CD14-positive monocyte (primary cell): Measurements from ENCODE around the gene CNTNAP5. TPM values are rescaled to one million over a fixed set of nuclear protein-coding genes. Genes with fewer than 3 reads are reported as not detected.

ENCODE experiments used
- DNase-seq, 3 donors: peaks; one replicate each; pipeline ENCODE4 v3.0.0-alpha.2; 2011 to 2022
- H2AFZ ChIP-seq: 2 replicates; pipeline ENCODE4 v1.6.0; 2012; ENCODE audit warnings: mild to moderate bottlenecking, low read depth, low read length, inconsistent platforms; ENCODE audit not compliant: insufficient read depth, poor library complexity, severe bottlenecking
- H3K27ac ChIP-seq, 2 donors: 1 replicate in 1 of 2; 2 replicates in 1 of 2; pipeline ENCODE4 v1.5.1; 2012 to 2013; ENCODE audit warnings: low read length in 2 of 2, control low read depth in 1 of 2, inconsistent platforms in 1 of 2, low read depth in 1 of 2, mild to moderate bottlenecking in 1 of 2
- H3K27me3 ChIP-seq, 2 donors: one replicate each; pipeline versions ENCODE4 v1.6.0 to v1.6.1; 2011 to 2013; ENCODE audit warnings: low read length in 2 of 2; ENCODE audit not compliant: control insufficient read depth in 2 of 2, insufficient read depth in 2 of 2
- H3K36me3 ChIP-seq, 2 donors: replicated peaks in 1 of 2; 1 replicate in 1 of 2; 2 replicates in 1 of 2; pipeline versions ENCODE4 v1.5.1 to v1.6.1; 2012 to 2013; ENCODE audit warnings: low read length in 2 of 2, control low read depth in 1 of 2, inconsistent platforms in 1 of 2, mild to moderate bottlenecking in 1 of 2; ENCODE audit not compliant: insufficient read depth in 2 of 2, control insufficient read depth in 1 of 2
- H3K4me1 ChIP-seq, 2 donors: 1 replicate in 1 of 2; 2 replicates in 1 of 2; pipeline versions ENCODE4 v1.5.1 to v1.6.1; 2012 to 2013; ENCODE audit warnings: low read length in 2 of 2, control low read depth in 1 of 2, inconsistent platforms in 1 of 2, mild to moderate bottlenecking in 1 of 2, moderate library complexity in 1 of 2; ENCODE audit not compliant: insufficient read depth in 2 of 2, control insufficient read depth in 1 of 2
- H3K4me2 ChIP-seq: replicated peaks from 2 replicates; pipeline ENCODE3; 2012; ENCODE audit warnings: low read length, moderate library complexity, mild to moderate bottlenecking; ENCODE audit not compliant: poor library complexity, severe bottlenecking; ENCODE audit errors: extremely low read depth
- H3K4me3 ChIP-seq, 3 experiments: fragments of 200-600 bp in 1 of 3; sonication (generic) in 1 of 3; replicated peaks in 1 of 3; 1 replicate in 2 of 3; 2 replicates in 1 of 3; pipeline ENCODE4 v1.5.1; 2011 to 2013; ENCODE audit warnings: low read length in 3 of 3, mild to moderate bottlenecking in 3 of 3, control low read depth in 2 of 3, low read depth in 2 of 3, inconsistent platforms in 1 of 3, moderate library complexity in 1 of 3
- H3K79me2 ChIP-seq: 2 replicates; pipeline ENCODE4 v1.6.0; 2012; ENCODE audit warnings: mild to moderate bottlenecking, control low read depth, inconsistent platforms, low read length, moderate library complexity; ENCODE audit not compliant: insufficient read depth
- H3K9ac ChIP-seq: 2 replicates; pipeline ENCODE4 v1.6.0; 2017; ENCODE audit warnings: low read length, mild to moderate bottlenecking; ENCODE audit not compliant: insufficient read depth, poor library complexity, severe bottlenecking
- H3K9me3 ChIP-seq, 2 donors: replicated peaks in 1 of 2; 1 replicate in 1 of 2; 2 replicates in 1 of 2; pipeline versions ENCODE4 v1.5.1 to v1.6.1; 2012 to 2013; ENCODE audit warnings: low read length in 2 of 2, control low read depth in 1 of 2; ENCODE audit not compliant: control insufficient read depth in 1 of 2, insufficient read depth in 1 of 2
- H4K20me1 ChIP-seq: 2 replicates; pipeline ENCODE4 v1.6.0; 2012; ENCODE audit warnings: mild to moderate bottlenecking, low read length, control low read depth, moderate library complexity; ENCODE audit not compliant: insufficient read depth
- H3K27ac Mint-ChIP-seq, 7 donors: one replicate each; pipeline ENCODE4 v1.8.0; 2020; ENCODE audit warnings: mild to moderate bottlenecking in 7 of 7, mixed read lengths in 7 of 7, moderate library complexity in 6 of 7, inconsistent platforms in 2 of 7
- H3K27me3 Mint-ChIP-seq, 3 donors: one replicate each; pipeline ENCODE4 v1.8.0; 2021 to 2022; ENCODE audit warnings: low read depth in 3 of 3, mild to moderate bottlenecking in 3 of 3, mixed read lengths in 3 of 3, moderate library complexity in 3 of 3, inconsistent platforms in 1 of 3
- H3K36me3 Mint-ChIP-seq, 2 donors: one replicate each; pipeline ENCODE4 v1.8.0; 2020; ENCODE audit warnings: mixed read lengths in 2 of 2, inconsistent platforms in 1 of 2, mild to moderate bottlenecking in 1 of 2
- H3K4me1 Mint-ChIP-seq: one replicate; pipeline ENCODE4 v1.8.0; 2020; ENCODE audit warnings: mild to moderate bottlenecking, mixed read lengths
- H3K4me3 Mint-ChIP-seq, 2 donors: one replicate each; pipeline ENCODE4 v1.8.0; 2020; ENCODE audit warnings: mild to moderate bottlenecking in 2 of 2, mixed read lengths in 2 of 2, moderate library complexity in 1 of 2
- H3K9me3 Mint-ChIP-seq, 7 donors: one replicate each; pipeline ENCODE4 v1.8.0; 2020 to 2022; ENCODE audit warnings: mixed read lengths in 7 of 7, mild to moderate bottlenecking in 6 of 7, moderate library complexity in 6 of 7, inconsistent platforms in 2 of 7
- WGBS: methylation state at CpG from one replicate; pipeline ENCODE4 v1.1.5; 2013; ENCODE audit warnings: missing lambda C conversion rate; ENCODE audit not compliant: insufficient coverage; 5-methylcytosine and 5-hydroxymethylcytosine counted together
- intact Hi-C, 2 donors: fragments of 100-400 bp; cut with micrococcal nuclease; formaldehyde crosslinking; loops; one replicate each; pipeline versions ENCODE4 v1.15.0 to v1.15.1; 2023
- polyA plus RNA-seq, 3 donors: library from polyadenylated mRNA; depleted of rRNA in 1 of 3; unstranded in 2 of 3; stranded (reverse) in 1 of 3; fragments of 300-500 nt in 2 of 3; fragments of >200 nt in 1 of 3; fragmentation: Illumina TruSeq in 2 of 3; gene quantifications; 1 replicate in 2 of 3; 2 replicates in 1 of 3; pipeline ENCODE4 v1.2.3, GENCODE V29; 2012 to 2021
- TF ChIP-seq, protein P1 (sequence below): fragments of 200-600 bp; IDR thresholded peaks from one replicate; pipeline ENCODE4 v1.8.0; 2022; ENCODE audit warnings: antibody characterized with exemption, mild to moderate bottlenecking

The CNTNAP5 gene
- polyA plus RNA-seq, 3 donors, result not detected

DNA sequence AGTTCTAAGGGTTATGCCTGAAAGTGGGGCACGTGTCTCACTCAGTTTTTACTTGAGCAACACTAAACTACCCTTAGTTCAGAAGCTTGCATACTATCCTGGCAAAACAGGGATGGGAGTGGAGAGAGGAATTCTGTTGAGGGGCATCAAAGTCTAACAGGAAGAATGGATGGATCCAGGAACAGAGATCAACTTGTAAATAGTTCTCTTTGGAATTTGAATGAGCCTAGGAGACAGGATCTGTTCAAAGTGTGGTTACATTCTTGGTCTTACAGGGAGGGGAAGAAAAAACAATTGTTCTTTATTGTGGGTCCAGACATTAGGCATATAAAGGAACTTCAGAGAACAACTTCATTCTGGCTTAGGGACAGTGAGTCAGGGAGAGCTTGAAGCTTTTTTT, 560.2 kb downstream of the CNTNAP5 start:
- H3K27ac ChIP-seq, result no peak overlapping the region
- H3K4me1 Mint-ChIP-seq, result no peaks in the 10 kb centered on the region
- H3K9me3 Mint-ChIP-seq, result peaks cover 0 to 8% (median 2%) of the 10 kb centered on the region in 7 donors
- no peaks in the 10 kb centered on the region for H3K79me2 ChIP-seq
- peaks cover 0 to 5% (median 0%) of the 10 kb centered on the region in 3 donors for H3K27me3 Mint-ChIP-seq
- H3K9me3 ChIP-seq, result peaks cover 0 to 7% of the 10 kb centered on the region in 2 donors
- no peaks in the 10 kb centered on the region for H3K27me3 ChIP-seq
- no peak overlapping the region for H2AFZ ChIP-seq
- no peak overlapping the region for H3K4me3 Mint-ChIP-seq
- no peaks in the 10 kb centered on the region for H4K20me1 ChIP-seq
- H3K4me1 ChIP-seq, result no peaks in the 10 kb centered on the region
- H3K27ac Mint-ChIP-seq, result no peak overlapping the region
- no peak for DNase-seq
- no peak overlapping the region for H3K4me3 ChIP-seq
- intact Hi-C loops, result no loop called here
- TF ChIP-seq, protein P1, sequence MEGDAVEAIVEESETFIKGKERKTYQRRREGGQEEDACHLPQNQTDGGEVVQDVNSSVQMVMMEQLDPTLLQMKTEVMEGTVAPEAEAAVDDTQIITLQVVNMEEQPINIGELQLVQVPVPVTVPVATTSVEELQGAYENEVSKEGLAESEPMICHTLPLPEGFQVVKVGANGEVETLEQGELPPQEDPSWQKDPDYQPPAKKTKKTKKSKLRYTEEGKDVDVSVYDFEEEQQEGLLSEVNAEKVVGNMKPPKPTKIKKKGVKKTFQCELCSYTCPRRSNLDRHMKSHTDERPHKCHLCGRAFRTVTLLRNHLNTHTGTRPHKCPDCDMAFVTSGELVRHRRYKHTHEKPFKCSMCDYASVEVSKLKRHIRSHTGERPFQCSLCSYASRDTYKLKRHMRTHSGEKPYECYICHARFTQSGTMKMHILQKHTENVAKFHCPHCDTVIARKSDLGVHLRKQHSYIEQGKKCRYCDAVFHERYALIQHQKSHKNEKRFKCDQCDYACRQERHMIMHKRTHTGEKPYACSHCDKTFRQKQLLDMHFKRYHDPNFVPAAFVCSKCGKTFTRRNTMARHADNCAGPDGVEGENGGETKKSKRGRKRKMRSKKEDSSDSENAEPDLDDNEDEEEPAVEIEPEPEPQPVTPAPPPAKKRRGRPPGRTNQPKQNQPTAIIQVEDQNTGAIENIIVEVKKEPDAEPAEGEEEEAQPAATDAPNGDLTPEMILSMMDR, result no peak
- H3K36me3 Mint-ChIP-seq, result no peaks in the 10 kb centered on the region
- H3K4me2 ChIP-seq, result no peak overlapping the region
- H3K9ac ChIP-seq, result no peak overlapping the region
- WGBS, result no CpG with 5 or more reads among the region's 1 CpG
- H3K36me3 ChIP-seq, result no peaks in the 10 kb centered on the region

DNA sequence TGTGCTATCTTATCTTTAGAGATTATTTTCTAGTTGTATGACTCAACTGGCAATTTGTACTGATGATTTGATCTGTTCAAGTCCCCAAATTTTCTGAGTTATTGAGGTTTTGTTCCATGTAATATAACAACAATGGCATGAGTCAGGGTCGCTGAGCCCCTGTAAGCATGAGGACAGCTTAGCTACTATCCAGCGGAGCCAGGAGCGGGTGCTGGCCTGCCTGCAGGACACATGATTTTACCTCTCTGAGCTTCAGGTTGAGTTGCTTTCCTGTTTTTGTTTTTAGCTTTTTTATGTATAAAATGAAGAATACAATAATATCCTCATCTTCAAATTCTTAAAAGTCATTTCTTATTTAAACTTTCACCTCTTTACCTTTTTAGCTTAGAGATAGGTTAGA, 561.1 kb downstream of the CNTNAP5 start:
- Histone ChIP-seq H2AFZ (no peak overlapping the region), H3K9me3 (peaks cover 0 to 7% of the 10 kb centered on the region in 2 donors), H3K27ac (no peak overlapping the region), H3K4me3 (no peak overlapping the region), H4K20me1 (no peaks in the 10 kb centered on the region), H3K36me3 (no peaks in the 10 kb centered on the region), H3K79me2 (no peaks in the 10 kb centered on the region), H3K27me3 (no peaks in the 10 kb centered on the region), H3K9ac (no peak overlapping the region), H3K4me1 (no peaks in the 10 kb centered on the region), H3K4me2 (no peak overlapping the region)
- no peak overlapping the region for H3K27ac Mint-ChIP-seq
- 85% methylated on average over 2 of the region's 3 CpGs for WGBS
- intact Hi-C loops, result no loop called here
- no peaks in the 10 kb centered on the region for H3K4me1 Mint-ChIP-seq
- H3K4me3 Mint-ChIP-seq, result no peak overlapping the region
- TF ChIP-seq, protein P1, result no peak
- H3K27me3 Mint-ChIP-seq, result peaks cover 0 to 5% (median 0%) of the 10 kb centered on the region in 3 donors
- peaks cover 0 to 6% (median 2%) of the 10 kb centered on the region in 7 donors for H3K9me3 Mint-ChIP-seq
- H3K36me3 Mint-ChIP-seq, result no peaks in the 10 kb centered on the region
- no peak for DNase-seq
